A549 treated with Hydrocortisone at 1 μM for 4 hours (cell line): ENCODE data around the gene RLBP1. TPM values are rescaled to one million over a fixed set of nuclear protein-coding genes. Genes with fewer than 3 reads are reported as not detected.

Source experiments
- total RNA-seq: library from RNA; stranded (reverse); fragments of 200-300 nt; extraction: Qiagen RNA extraction; gene quantifications from 5 replicates; pipeline ENCODE4 v1.2.3, GENCODE V29; 2022

RLBP1 gene
- 0.13 TPM in 1 of 5 replicates, not detected in the others for total RNA-seq

DNA sequence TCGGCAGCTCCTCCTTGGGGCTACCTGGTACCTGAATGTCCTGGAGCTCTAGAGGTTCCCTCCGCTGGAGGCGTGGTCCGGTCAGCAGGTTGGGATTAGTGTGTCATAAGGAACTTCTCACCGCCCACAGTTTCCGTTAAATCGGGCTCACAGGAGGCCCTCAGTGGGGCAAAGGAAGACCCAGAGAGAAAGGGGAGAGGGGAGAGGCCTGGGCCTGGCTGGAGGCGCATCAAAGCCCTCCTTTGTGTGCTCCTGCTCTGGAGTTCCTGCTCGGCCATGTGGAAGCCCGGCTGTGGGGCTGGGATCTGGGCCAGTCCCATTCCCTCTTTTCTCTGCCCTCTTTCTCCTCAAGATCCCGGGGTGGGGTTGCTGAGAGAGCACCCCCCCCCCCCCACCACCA, at the start of gene RLBP1:
RLBP1 (minus strand) TSS at position 37 of the 400 bp plus-strand sequence. CDS start 2,604 bp downstream, outside the sequence.

DNA sequence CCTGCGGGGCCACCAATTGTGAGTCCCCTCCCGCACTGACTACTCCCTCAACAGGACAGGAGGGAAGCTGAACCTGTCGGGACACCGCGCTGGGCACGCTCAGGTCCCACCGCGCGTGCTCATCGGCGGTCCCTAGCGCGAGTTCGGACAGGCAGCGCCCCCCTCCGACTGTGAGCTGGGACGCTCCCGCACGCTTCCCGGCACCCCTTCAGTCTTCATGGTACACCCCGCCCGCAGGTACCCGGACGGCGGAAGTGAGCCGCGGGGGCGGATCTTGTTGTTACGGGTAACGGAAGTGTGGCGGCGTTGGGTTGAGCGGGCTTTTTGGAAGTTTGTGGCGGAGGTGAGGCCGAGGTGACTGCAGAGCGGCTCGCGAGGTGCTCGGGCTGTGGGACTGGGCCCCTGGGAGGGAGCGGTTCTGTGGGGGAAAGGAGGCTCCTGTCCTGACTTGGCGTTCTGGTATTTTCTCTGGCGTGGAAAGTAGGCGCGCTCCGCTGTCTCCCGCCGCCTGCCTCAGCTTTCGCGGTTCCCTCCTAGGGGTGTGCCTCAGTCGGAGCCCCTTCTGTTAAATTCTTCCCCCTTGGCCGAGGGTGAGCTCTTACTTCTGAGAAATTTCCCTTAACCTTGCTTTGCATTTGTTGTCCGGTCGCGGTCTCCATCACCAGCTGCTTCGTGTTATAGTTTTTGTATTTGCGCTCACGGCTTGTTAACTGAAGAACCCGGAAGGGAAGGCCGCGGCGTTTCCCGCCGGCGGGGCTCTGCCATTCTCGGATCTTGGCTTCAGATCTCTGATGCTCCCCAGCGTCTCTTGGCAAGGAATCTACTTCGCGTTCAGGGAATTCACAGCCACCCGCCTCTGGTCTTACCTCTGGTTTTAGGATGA, 22.6 kb upstream of the RLBP1 start, which contains the start of gene FANCI:
FANCI (plus strand) TSS at position 289 of the 883 bp plus-strand sequence. CDS start 3,669 bp downstream, outside the sequence.

Other genes starting within 250 kb of the RLBP1 start
- gene ABHD2, start 133.1 kb downstream of the RLBP1 start, total RNA-seq, result 104 to 168 TPM (median 148 TPM) in 5 replicates
- gene FANCI, start 22.4 kb upstream of the RLBP1 start, total RNA-seq, result 50.3 to 83.1 TPM (median 60.5 TPM) in 5 replicates
- 54.0 to 59.5 TPM (median 58.0 TPM) in 5 replicates for gene POLG, start 113.2 kb upstream of the RLBP1 start, total RNA-seq